HG03520 (cell line): ENCODE results near the gene LCN2.

ENCODE experiments used
- ATAC-seq: cut with Tn5 transposase; IDR thresholded peaks from one replicate; pipeline ENCODE4 v1.9.1; 2021; ENCODE audit warnings: mild to moderate bottlenecking, moderate library complexity; ENCODE audit not compliant: unreplicated experiment

LCN2 gene

GRCh38 chr9:128148509-128149000 is 698 bp upstream of the LCN2 start:
- no peak for ATAC-seq

- ATAC-seq, result no peak
Observed at GRCh38 chr9:128149951-128150593, 819 bp downstream of the LCN2 start.

- ATAC-seq, result no peak
Observed at GRCh38 chr9:128150594-128151308, 1.5 kb downstream of the LCN2 start.

- no peak for ATAC-seq
Observed at GRCh38 chr9:128151309-128152132, 2.3 kb downstream of the LCN2 start.

GRCh38 chr9:128152133-128153059 is 3.1 kb downstream of the LCN2 start:
- no peak for ATAC-seq

- ATAC-seq, result no peak
Observed at GRCh38 chr9:128153060-128153946, 4.0 kb downstream of the LCN2 start.

- ATAC-seq, result no peak
Observed at GRCh38 chr9:128153947-128154695, 4.9 kb downstream of the LCN2 start.

- ATAC-seq, result no peak
Observed at GRCh38 chr9:128155736-128156500, 6.7 kb downstream of the LCN2 start.

GRCh38 chr9:128159522-128159783 is 10.2 kb downstream of the LCN2 start:
- ATAC-seq, result no peak

- peak; percentile 67 for ATAC-seq
Observed at GRCh38 chr9:128159784-128160602, 10.7 kb downstream of the LCN2 start, which contains the start of gene BBLN. TSS of gene BBLN (plus strand) at chr9:128160265. CDS start at chr9:128160408, 143 bp downstream.

- peak; percentile 1 for ATAC-seq
Observed at GRCh38 chr9:128160603-128160987, 11.3 kb downstream of the LCN2 start.

GRCh38 chr9:128161215-128161902 is 12.1 kb downstream of the LCN2 start:
- ATAC-seq, result no peak

- no peak for ATAC-seq
Observed at GRCh38 chr9:128162215-128163026, 13.2 kb downstream of the LCN2 start.

- no peak for ATAC-seq
Observed at GRCh38 chr9:128163027-128163515, 13.8 kb downstream of the LCN2 start.

- no peak for ATAC-seq
Observed at GRCh38 chr9:128163523-128164306, 14.5 kb downstream of the LCN2 start.
